Mesendoderm (in vitro differentiated cells): ENCODE measurements around the gene SERTAD3.

Source experiments
- DNase-seq: peaks from one replicate; pipeline ENCODE4 v3.0.0; 2013
- H2AK5ac ChIP-seq: 2 replicates; pipeline ENCODE4 v1.6.1; 2013; ENCODE audit warnings: low read length, inconsistent platforms
- H2BK120ac ChIP-seq: 2 replicates; pipeline ENCODE4 v1.6.1; 2013; ENCODE audit warnings: low read depth, mild to moderate bottlenecking, low read length, moderate library complexity, mixed read lengths
- H2BK15ac ChIP-seq: replicated peaks from 2 replicates; pipeline ENCODE4 v1.6.1; 2013; ENCODE audit warnings: low read depth, mild to moderate bottlenecking, moderate library complexity
- H2BK5ac ChIP-seq: 2 replicates; pipeline ENCODE4 v1.6.1; 2013; ENCODE audit warnings: low read length, inconsistent platforms
- H3K18ac ChIP-seq: 2 replicates; pipeline ENCODE4 v1.6.1; 2013; ENCODE audit warnings: mild to moderate bottlenecking, low read length, mixed read lengths
- H3K23ac ChIP-seq: one replicate; pipeline ENCODE4 v1.6.1; 2013; ENCODE audit warnings: low read length
- H3K27ac ChIP-seq: 2 replicates; pipeline ENCODE4 v1.5.1; 2013; ENCODE audit warnings: low read depth, mild to moderate bottlenecking, inconsistent platforms, low read length, moderate library complexity
- H3K27me3 ChIP-seq: 2 replicates; pipeline ENCODE4 v1.6.1; 2013; ENCODE audit warnings: low read length, control low read depth, mild to moderate bottlenecking, inconsistent platforms; ENCODE audit not compliant: insufficient read depth, poor library complexity
- H3K36me3 ChIP-seq: 2 replicates; pipeline ENCODE4 v1.6.1; 2013; ENCODE audit warnings: low read length, inconsistent platforms; ENCODE audit not compliant: control insufficient read depth, insufficient read depth
- H3K4ac ChIP-seq: one replicate; pipeline ENCODE4 v1.6.1; 2013; ENCODE audit warnings: low read depth, mild to moderate bottlenecking, low read length, moderate library complexity
- H3K4me1 ChIP-seq: 2 replicates; pipeline ENCODE4 v1.6.1; 2013; ENCODE audit warnings: low read depth, low read length, inconsistent platforms; ENCODE audit not compliant: control insufficient read depth
- H3K4me2 ChIP-seq: 2 replicates; pipeline ENCODE4 v1.6.1; 2013; ENCODE audit warnings: low read length
- H3K4me3 ChIP-seq: 2 replicates; pipeline ENCODE4 v1.5.1; 2013; ENCODE audit warnings: mild to moderate bottlenecking, low read length
- H3K56ac ChIP-seq: one replicate; pipeline ENCODE4 v1.6.1; 2013; ENCODE audit warnings: low read length
- H3K79me1 ChIP-seq: 2 replicates; pipeline ENCODE4 v1.6.1; 2013; ENCODE audit warnings: low read length, inconsistent platforms
- H3K79me2 ChIP-seq: 2 replicates; pipeline ENCODE4 v1.6.1; 2013; ENCODE audit warnings: mild to moderate bottlenecking, low read length; ENCODE audit not compliant: control insufficient read depth, insufficient read depth
- H3K9ac ChIP-seq: 2 replicates; pipeline ENCODE4 v1.6.1; 2013; ENCODE audit warnings: low read length, inconsistent platforms
- H4K5ac ChIP-seq: one replicate; pipeline ENCODE4 v1.6.1; 2013; ENCODE audit warnings: low read length
- H4K8ac ChIP-seq: one replicate; pipeline ENCODE4 v1.6.1; 2013; ENCODE audit warnings: low read depth, mild to moderate bottlenecking, control low read depth, low read length, moderate library complexity
- WGBS: extraction: QIAGEN DNeasy Blood & Tissue Kit; methylation state at CpG from one replicate; pipeline ENCODE4 v1.1.7; 2013; ENCODE audit warnings: low lambda C conversion rate, missing lambda C conversion rate; ENCODE audit not compliant: insufficient coverage; ENCODE audit errors: extremely low coverage; 5-methylcytosine and 5-hydroxymethylcytosine counted together

The SERTAD3 gene

DNA sequence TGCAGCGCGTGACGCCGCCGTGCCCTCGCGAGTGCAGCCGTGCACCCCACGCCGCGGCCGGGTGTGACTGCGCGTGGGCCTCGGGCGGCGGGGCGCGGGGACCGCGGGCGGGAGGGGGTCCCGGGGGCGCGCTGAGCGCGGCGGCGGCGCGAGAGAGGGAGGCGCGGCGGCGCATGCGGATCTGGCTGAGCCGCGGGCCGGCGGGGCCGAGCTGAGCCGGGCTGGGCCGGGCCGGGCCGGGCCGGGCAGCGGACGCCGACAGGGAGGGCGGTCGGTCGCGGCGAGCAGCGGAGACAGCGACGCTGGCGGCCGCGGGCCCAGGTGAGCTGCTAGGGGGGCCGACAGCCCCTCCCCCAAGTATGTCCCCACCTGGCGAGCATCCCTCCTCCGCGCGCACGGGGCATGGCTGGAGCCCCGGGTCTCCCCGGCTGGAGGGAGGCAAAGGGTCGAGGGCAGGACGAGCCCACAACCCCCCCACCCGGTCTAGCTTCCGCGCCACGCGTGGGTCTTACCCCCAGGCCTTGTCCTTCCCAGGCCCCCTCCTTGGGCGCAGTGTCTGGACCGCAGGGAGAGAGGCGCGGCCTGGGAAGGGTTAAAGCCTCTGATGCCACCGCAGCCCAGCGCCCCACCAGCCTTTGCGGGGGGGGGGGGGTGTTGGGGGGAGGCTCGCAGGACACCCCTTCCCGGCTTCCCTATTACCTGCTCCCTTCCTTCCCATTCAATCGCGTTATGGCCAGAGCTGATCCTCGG lies 23.0 kb upstream of the SERTAD3 start, which contains the start of gene SPTBN4:
TSS of gene SPTBN4 (plus strand) at position 17 of the 750 bp plus-strand sequence. CDS start 5,621 bp downstream, outside the sequence.
- Histone ChIP-seq H3K4ac (no peak within 1 kb of the TSS), H3K27ac (no peak within 1 kb of the TSS), H3K36me3 (no peaks in the 10 kb centered on the region), H2BK5ac (no peak within 1 kb of the TSS), H3K9ac (no peak within 1 kb of the TSS), H3K56ac (peak within 1 kb of the TSS; percentile 38), H2AK5ac (no peak within 1 kb of the TSS), H3K4me1 (peaks cover 5% of the 10 kb centered on the region), H3K4me2 (peak within 1 kb of the TSS; percentile 41), H4K8ac (no peak within 1 kb of the TSS), H4K5ac (no peak within 1 kb of the TSS), H3K18ac (no peak within 1 kb of the TSS), H3K79me2 (no peaks in the 10 kb centered on the region), H3K27me3 (peaks cover 10% of the 10 kb centered on the region), H2BK15ac (no peak within 1 kb of the TSS), H3K23ac (no peak within 1 kb of the TSS), H3K79me1 (no peaks in the 10 kb centered on the region), H3K4me3 (no peak within 1 kb of the TSS), H2BK120ac (no peak within 1 kb of the TSS)
- no CpG with 5 or more reads among the region's 87 CpGs for WGBS
- DNase-seq = no peak

DNA sequence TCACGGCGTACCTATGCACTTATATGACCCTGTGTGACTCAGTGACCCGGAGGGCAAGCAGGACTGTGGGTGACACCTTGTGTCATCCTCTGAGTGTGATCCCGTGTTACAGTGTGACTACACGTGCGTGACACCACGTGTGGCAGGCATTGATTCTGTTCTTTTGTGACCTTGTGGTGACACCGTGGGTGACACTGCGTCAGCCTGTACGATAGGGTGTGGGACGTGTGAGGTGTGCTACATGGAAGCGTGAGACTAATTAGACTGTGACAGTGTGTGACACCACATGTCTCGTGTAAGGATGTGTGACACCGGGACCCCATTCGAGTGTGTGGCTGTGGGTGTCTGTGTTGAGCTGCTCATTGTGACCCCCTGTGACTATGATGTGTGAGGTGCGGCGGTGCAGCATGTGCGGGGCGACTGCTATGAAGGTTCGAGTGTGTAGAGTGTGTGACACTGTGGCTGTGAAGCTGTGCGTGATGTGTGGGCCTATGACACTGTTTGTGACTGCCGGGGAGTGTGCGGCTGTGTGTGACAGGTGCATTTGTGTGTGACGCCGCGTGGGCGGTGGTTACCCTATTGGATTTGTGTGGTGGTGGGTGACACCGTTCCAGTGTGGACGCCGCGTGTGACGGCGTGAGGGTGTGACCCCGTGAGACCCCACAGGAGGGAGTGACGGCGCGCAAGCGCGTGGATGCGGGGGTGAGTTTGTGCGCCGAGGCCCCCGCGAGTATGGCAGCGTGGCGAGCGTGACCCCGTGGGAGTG lies 22.3 kb upstream of the SERTAD3 start:
- H3K27me3 ChIP-seq = peaks cover 10% of the 10 kb centered on the region
- no CpG with 5 or more reads among the region's 48 CpGs for WGBS
- H3K9ac ChIP-seq = no peak overlapping the region
- H4K8ac ChIP-seq = no peak overlapping the region
- no peak for DNase-seq
- peak overlapping the region; percentile 41 for H3K4me2 ChIP-seq
- no peak overlapping the region for H2BK5ac ChIP-seq
- no peak overlapping the region for H2AK5ac ChIP-seq
- H3K23ac ChIP-seq = no peak overlapping the region
- no peaks in the 10 kb centered on the region for H3K79me1 ChIP-seq
- H3K36me3 ChIP-seq = no peaks in the 10 kb centered on the region
- H3K4me3 ChIP-seq = no peak overlapping the region
- H2BK120ac ChIP-seq = no peak overlapping the region
- H3K27ac ChIP-seq = no peak overlapping the region
- peaks cover 5% of the 10 kb centered on the region for H3K4me1 ChIP-seq
- H3K4ac ChIP-seq = no peak overlapping the region
- no peak overlapping the region for H3K18ac ChIP-seq
- H2BK15ac ChIP-seq = no peak overlapping the region
- H3K56ac ChIP-seq = peak overlapping the region; percentile 38
- H3K79me2 ChIP-seq = no peaks in the 10 kb centered on the region
- H4K5ac ChIP-seq = no peak overlapping the region

DNA sequence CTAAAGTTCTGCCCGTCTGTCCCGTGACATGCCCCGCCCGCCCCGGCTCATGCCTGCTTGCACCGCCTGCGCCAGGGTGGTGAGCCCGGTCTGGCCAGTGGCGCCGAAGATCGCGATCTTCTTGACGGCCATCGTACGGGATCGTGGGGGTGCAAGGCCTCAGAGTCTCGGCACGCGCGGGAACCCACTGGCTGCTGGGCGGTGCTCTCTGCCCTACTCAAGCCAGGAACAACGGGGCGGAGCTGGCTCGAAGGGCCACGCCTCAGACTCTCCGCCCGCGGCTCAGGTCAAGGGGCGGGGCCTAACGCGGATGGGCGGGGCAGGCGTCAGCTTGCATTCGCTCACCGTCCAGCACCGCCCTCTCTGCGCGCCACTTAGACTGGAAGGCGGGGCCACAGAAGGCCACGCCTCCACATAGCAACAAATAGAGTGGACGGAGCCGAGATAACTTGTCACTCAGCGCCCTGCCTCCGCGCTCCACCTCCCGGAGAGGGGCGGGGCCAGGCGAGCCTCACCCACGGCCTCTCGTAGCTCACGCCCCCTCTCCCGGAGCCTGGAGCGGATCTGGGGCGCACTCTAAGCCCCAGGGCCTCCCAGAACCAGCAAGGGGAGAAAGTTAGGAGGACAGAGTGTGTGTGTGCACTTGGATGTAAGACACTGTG lies 21.6 kb upstream of the SERTAD3 start, which contains the start of gene BLVRB:
TSS of gene BLVRB (minus strand) at position 189 of the 662 bp plus-strand sequence. CDS start at position 132, 57 bp downstream.
- no peak within 1 kb of the TSS for H4K5ac ChIP-seq
- DNase-seq = peak; percentile 99
- no peak within 1 kb of the TSS for H3K27ac ChIP-seq
- peak within 1 kb of the TSS; percentile 98 for H3K56ac ChIP-seq
- peaks cover 5% of the 10 kb centered on the region for H3K4me1 ChIP-seq
- H3K9ac ChIP-seq = peak within 1 kb of the TSS; percentile 86
- H2BK120ac ChIP-seq = no peak within 1 kb of the TSS
- peak within 1 kb of the TSS; percentile 76 for H3K4me3 ChIP-seq
- no peaks in the 10 kb centered on the region for H3K79me1 ChIP-seq
- H2BK5ac ChIP-seq = no peak within 1 kb of the TSS
- peak within 1 kb of the TSS; percentile 14 for H2AK5ac ChIP-seq
- H3K79me2 ChIP-seq = no peaks in the 10 kb centered on the region
- no peak within 1 kb of the TSS for H2BK15ac ChIP-seq
- no peak within 1 kb of the TSS for H4K8ac ChIP-seq
- peaks cover 10% of the 10 kb centered on the region for H3K27me3 ChIP-seq
- no CpG with 5 or more reads among the region's 54 CpGs for whole genome bisulfite sequencing
- no peaks in the 10 kb centered on the region for H3K36me3 ChIP-seq
- H3K23ac ChIP-seq = peak within 1 kb of the TSS; percentile 24
- peak within 1 kb of the TSS; percentile 77 for H3K4me2 ChIP-seq
- H3K4ac ChIP-seq = peak within 1 kb of the TSS; percentile 49
- peak within 1 kb of the TSS; percentile 19 for H3K18ac ChIP-seq

DNA sequence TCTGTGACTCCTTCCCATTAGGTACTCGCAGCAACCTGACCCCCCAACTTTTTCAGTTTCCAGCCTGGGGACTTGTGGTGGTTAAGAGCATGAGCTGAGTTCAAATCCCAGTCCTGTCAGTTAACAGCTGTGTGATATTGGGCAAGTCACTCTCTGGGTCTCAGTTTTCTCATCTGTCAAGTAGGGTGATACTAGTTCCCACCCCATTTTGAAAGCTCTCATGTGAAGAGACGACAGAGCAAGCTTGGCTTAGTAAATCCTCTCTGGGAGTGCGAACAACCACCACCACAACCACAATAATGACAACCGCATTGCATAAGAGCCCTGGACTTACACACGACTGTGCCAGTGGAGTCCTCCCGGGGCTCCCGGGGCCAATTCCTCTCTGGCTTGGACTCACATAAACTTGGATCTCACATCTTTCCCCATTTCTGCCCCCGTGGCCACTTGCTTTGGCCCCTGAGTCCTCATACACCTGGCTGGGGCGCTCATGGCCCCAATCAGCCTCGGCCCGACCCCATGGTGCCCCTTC lies 21.0 kb upstream of the SERTAD3 start:
- WGBS = no CpG with 5 or more reads among the region's 11 CpGs
- H3K36me3 ChIP-seq = no peaks in the 10 kb centered on the region
- peak overlapping the region; percentile 76 for H3K4me3 ChIP-seq
- H2BK120ac ChIP-seq = no peak overlapping the region
- peak overlapping the region; percentile 77 for H3K4me2 ChIP-seq
- no peaks in the 10 kb centered on the region for H3K79me1 ChIP-seq
- no peak for DNase-seq
- no peak overlapping the region for H2BK5ac ChIP-seq
- H3K27ac ChIP-seq = no peak overlapping the region
- H2BK15ac ChIP-seq = no peak overlapping the region
- H3K9ac ChIP-seq = peak overlapping the region; percentile 86
- peaks cover 10% of the 10 kb centered on the region for H3K27me3 ChIP-seq
- no peak overlapping the region for H4K5ac ChIP-seq
- H3K18ac ChIP-seq = no peak overlapping the region
- H2AK5ac ChIP-seq = peak overlapping the region; percentile 14
- H3K56ac ChIP-seq = peak overlapping the region; percentile 98
- H3K79me2 ChIP-seq = no peaks in the 10 kb centered on the region
- peak overlapping the region; percentile 49 for H3K4ac ChIP-seq
- peak overlapping the region; percentile 24 for H3K23ac ChIP-seq
- peaks cover 5% of the 10 kb centered on the region for H3K4me1 ChIP-seq
- no peak overlapping the region for H4K8ac ChIP-seq

DNA sequence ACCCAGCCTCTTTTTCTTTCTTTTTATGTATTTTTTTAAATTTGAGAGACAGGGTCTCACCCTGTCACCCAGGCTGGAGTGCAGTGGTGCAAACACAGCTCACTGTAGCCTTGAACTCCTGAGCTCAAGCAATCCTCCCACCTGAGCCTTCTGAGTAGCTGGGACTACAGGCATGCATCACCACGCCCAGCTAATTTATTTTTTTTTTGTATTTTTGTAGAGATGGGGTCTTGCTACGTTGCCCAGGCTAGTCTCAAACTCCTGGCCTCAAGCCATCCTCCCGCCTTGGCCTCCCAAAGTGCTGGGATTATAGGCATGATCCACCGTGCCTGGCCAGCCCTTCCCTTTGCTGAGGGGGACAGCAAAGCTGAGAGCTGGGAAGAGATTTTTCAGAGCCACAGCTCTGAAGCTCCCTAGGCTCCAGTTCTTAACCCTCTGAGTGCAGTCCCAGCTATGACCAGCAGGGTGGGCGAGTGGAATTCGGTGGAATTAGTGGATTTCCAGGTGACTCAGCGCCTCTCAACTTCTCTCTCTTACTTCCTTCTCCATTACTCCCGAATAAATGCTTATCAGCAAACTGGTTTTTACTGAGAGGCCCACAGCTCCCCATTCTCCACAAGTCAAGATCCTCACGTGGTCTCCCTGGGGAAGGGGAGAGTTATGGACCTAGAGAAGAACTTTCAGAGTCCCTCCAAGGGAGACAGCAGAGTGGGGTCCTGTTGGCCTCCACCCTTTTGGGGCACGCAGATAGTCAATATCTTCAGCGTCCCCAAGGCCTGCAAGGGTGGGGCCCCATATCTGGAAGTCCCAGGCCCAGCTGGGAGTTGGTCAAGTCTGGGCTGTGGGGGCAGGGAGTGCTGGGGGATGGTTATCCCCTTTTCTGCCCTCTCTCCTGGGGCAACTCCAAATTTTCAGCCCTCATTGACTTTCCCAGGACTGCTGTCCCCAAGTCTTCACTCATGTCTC lies 20.2 kb upstream of the SERTAD3 start:
- no peaks in the 10 kb centered on the region for H3K79me2 ChIP-seq
- H2BK15ac ChIP-seq = no peak overlapping the region
- H3K4me1 ChIP-seq = peaks cover 5% of the 10 kb centered on the region
- no peaks in the 10 kb centered on the region for H3K36me3 ChIP-seq
- no peak overlapping the region for H2BK5ac ChIP-seq
- peak overlapping the region; percentile 77 for H3K4me2 ChIP-seq
- H2AK5ac ChIP-seq = peak overlapping the region; percentile 14
- H3K4me3 ChIP-seq = no peak overlapping the region
- H4K8ac ChIP-seq = no peak overlapping the region
- H3K27me3 ChIP-seq = peaks cover 10% of the 10 kb centered on the region
- peak overlapping the region; percentile 49 for H3K4ac ChIP-seq
- H3K27ac ChIP-seq = no peak overlapping the region
- peak overlapping the region; percentile 19 for H3K18ac ChIP-seq
- no peak overlapping the region for H4K5ac ChIP-seq
- no peaks in the 10 kb centered on the region for H3K79me1 ChIP-seq
- no CpG with 5 or more reads among the region's 11 CpGs for WGBS
- DNase-seq = peak; percentile 95
- H3K56ac ChIP-seq = peak overlapping the region; percentile 70
- H3K9ac ChIP-seq = peak overlapping the region; percentile 0
- H3K23ac ChIP-seq = no peak overlapping the region
- H2BK120ac ChIP-seq = no peak overlapping the region
